GM18873 (cell line): ENCODE results near the gene NTNG2.

Experiments
- ATAC-seq: cut with Tn5 transposase; IDR thresholded peaks from one replicate; pipeline ENCODE4 v1.9.1; 2021; ENCODE audit warnings: mild to moderate bottlenecking, moderate library complexity, moderate number of reproducible peaks; ENCODE audit not compliant: unreplicated experiment, low FRiP score

The NTNG2 gene

GRCh38 chr9:132232522-132232921 lies 70.7 kb downstream of the NTNG2 start:
- ATAC-seq, result no peak

DNA sequence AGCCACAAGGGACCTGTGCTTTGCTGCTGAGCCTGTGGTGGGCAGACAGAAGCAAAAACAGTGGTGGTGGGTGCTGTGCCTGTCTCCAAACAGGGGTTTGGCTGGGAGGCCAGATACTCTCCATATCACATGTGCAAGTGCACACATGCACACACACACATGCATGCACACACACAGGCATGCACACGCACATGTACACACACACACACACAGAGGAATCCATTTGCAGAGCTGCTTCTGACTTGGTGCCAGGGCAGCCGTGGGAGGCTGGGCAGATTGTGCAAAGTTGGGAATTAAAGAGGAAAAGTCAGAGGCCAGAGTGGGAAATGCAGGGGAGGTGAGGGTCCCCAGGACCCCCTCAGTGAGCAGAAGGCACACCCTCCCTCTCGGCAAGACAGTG lies 71.3 kb downstream of the NTNG2 start:
- ATAC-seq, result no peak

GRCh38 chr9:132234535-132234934 lies 72.7 kb downstream of the NTNG2 start:
- no peak for ATAC-seq

GRCh38 chr9:132235125-132235524 lies 73.3 kb downstream of the NTNG2 start:
- ATAC-seq, result no peak

- no peak for ATAC-seq
Observed at GRCh38 chr9:132235894-132236661, 74.2 kb downstream of the NTNG2 start.

DNA sequence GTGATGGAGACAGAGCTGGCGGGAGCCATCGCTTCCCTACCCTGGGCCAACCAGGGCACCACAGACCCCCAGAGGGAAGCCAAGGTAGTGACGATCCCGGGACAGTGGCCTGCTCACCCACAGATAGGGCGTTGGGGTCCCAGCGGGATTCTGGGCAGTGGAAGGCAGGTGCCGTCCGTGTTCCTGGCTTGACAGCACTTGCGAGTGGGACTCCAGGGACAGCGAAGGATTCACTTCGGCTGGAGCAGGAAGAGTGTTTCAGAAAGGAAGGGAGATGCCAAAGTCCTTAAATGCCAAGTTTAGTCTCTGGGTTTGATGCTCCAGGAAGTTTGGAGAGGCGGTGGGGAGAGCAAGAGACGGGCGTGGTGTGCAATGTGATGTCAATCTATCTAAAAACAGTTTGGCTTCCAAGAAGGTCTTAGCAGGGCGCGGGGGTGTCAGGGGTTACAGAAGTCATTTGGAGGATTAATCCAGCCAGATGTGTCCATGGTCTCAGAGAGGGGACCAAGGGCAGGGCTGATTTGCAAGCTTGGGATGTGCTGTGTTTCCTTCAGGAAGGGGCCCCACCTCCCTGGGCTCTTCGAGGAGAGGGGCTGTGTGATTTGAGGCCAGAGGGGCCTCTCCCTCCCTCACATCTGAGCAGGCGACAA lies 74.9 kb downstream of the NTNG2 start:
- no peak for ATAC-seq

GRCh38 chr9:132237481-132237880 lies 75.6 kb downstream of the NTNG2 start:
- ATAC-seq, result no peak

GRCh38 chr9:132238026-132238972 lies 76.4 kb downstream of the NTNG2 start:
- ATAC-seq, result no peak

DNA sequence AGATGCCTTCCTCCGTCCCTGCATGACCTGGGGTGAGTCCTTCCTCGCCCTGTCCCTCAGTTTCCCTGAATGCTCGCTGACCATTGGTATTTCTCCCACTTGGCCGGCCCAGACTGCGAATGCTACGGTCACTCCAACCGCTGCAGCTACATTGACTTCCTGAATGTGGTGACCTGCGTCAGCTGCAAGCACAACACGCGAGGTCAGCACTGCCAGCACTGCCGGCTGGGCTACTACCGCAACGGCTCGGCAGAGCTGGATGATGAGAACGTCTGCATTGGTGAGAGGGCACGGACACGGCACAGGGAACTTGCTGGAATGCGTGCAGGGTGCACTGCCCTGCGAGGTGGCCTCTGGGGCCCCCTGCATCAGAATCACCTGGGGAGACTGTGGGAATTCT lies 77.1 kb downstream of the NTNG2 start:
- ATAC-seq, result no peak

DNA sequence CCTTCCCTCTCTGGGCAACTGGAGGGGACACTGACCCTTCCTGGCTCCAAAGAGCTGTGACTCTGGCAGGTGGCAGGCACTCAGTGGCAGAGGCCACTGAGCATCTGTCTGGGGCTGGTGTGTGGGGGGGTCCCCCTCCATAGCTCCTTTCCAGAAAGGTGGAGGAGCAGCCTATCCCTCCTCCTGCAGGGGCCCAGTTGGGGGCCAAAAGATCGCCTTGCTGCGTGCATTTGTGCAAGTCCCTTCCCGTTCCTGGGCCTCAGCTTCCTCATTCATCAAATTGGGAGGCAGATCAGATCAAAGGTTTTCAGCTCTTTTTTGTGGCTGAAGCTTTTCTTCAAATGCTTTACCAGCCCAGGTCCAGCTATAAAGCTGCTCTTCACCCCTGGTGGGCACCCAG lies 77.7 kb downstream of the NTNG2 start:
- ATAC-seq, result no peak

GRCh38 chr9:132239999-132240840 lies 78.4 kb downstream of the NTNG2 start:
- no peak for ATAC-seq

- ATAC-seq, result peak; percentile 36
Observed at GRCh38 chr9:132240841-132241482, 79.1 kb downstream of the NTNG2 start.

DNA sequence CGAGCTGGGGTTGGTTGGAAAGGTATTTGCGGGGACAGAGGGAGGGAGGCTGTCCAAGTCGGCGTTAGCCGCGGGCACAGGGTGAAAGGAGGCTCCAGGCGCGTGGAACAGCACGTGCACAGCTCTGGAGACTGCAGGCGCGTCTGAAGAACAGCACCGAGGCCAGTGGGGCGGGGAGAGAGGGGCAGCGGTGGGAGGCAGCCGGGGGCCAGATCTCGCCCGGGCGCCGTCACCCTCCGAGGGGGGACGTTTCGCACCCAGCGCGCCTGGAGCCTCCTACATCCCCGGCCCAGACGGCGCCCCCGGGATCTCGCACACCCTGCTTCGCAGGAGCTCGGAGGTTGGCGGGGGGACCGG lies 79.6 kb downstream of the NTNG2 start:
- peak; percentile 7 for ATAC-seq

DNA sequence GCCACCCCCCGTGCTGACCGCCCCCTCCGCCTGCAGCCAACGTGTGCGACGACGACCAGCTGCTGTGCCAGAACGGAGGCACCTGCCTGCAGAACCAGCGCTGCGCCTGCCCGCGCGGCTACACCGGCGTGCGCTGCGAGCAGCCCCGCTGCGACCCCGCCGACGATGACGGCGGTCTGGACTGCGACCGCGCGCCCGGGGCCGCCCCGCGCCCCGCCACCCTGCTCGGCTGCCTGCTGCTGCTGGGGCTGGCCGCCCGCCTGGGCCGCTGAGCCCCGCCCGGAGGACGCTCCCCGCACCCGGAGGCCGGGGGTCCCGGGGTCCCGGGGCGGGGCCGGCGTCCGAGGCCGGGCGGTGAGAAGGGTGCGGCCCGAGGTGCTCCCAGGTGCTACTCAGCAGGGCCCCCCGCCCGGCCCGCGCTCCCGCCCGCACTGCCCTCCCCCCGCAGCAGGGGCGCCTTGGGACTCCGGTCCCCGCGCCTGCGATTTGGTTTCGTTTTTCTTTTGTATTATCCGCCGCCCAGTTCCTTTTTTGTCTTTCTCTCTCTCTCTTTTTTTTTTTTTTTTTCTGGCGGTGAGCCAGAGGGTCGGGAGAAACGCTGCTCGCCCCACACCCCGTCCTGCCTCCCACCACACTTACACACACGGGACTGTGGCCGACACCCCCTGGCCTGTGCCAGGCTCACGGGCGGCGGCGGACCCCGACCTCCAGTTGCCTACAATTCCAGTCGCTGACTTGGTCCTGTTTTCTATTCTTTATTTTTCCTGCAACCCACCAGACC lies 80.2 kb downstream of the NTNG2 start:
- peak; percentile 6 for ATAC-seq

GRCh38 chr9:132242621-132243155 lies 80.8 kb downstream of the NTNG2 start:
- ATAC-seq, result no peak

- ATAC-seq, result no peak
Observed at GRCh38 chr9:132243156-132244074, 81.6 kb downstream of the NTNG2 start.

GRCh38 chr9:132244582-132245455 lies 83.0 kb downstream of the NTNG2 start:
- no peak for ATAC-seq
